GM12891 (cell line): ENCODE measurements around the gene RIC1.

Experiments
- POLR2A ChIP-seq: IDR thresholded peaks from 2 replicates; pipeline ENCODE4 v1.6.1; 2011; ENCODE audit warnings: low read depth, low read length, control low read depth
- POLR2AphosphoS5 ChIP-seq: IDR thresholded peaks from 2 replicates; pipeline ENCODE4 v1.6.1; 2011; ENCODE audit warnings: low read depth, low read length, control low read depth
- POU2F2 ChIP-seq: IDR thresholded peaks from 2 replicates; pipeline ENCODE4 v1.6.1; 2011; ENCODE audit warnings: low read depth, mild to moderate bottlenecking, control low read depth, low read length, moderate library complexity
- TAF1 ChIP-seq: IDR thresholded peaks from 2 replicates; pipeline ENCODE4 v1.6.1; 2011; ENCODE audit warnings: low read depth, low read length, control low read depth

DNA sequence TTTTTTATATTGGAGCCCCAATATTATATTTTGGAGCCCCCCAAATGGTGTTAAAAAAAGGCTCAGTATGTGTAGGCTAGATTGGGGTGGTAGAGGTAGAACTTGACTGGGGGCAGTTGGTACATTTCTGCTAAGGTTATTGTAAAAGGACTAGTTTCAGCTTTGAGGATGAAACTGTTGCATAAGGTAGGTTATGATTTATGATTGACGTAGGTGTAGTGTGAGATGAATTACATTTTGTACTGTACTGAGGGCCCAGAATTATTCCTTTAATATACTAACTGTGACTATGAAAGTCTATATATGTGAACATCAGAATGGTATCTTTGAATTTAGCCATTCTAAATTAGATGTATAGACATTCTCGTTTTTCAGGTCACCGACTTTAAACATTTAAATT, 3.6 kb downstream of the RIC1 start:
- no peak for TF ChIP-seq POLR2A
- no peak for TF ChIP-seq POU2F2
- TF ChIP-seq POLR2AphosphoS5 = no peak
- no peak for TF ChIP-seq TAF1
